Hepatocyte (in vitro differentiated cells): ENCODE results near the gene GASK1B.

ENCODE experiments used
- CTCF ChIP-seq: fragments of 200-600 bp; sonication (generic); IDR thresholded peaks from 2 replicates; pipeline ENCODE4 v1.5.1; 2016; ENCODE audit warnings: antibody characterized with exemption, mild to moderate bottlenecking; ENCODE audit not compliant: poor library complexity
- EZH2 ChIP-seq: fragments of 200-600 bp; sonication (generic); IDR thresholded peaks from 2 replicates; pipeline ENCODE4 v1.6.1; 2016; ENCODE audit warnings: antibody characterized with exemption, mild to moderate bottlenecking, borderline replicate concordance

- TF ChIP-seq CTCF = no peak
- no peak for TF ChIP-seq EZH2
Measured at GRCh38 chr4:158168606-158169005, 4.2 kb downstream of the GASK1B start.
